ENCODE results near the gene MPP2.

- TF ChIP-seq EZH2 (IDR thresholded peaks at IDR 0.05; ENCODE audit: insufficient read depth, poor library complexity, severe bottlenecking) (no peak), EZH2phosphoT487 (IDR thresholded peaks at IDR 0.05; ENCODE audit: insufficient read depth, low read depth) (no peak)
Measured at GRCh38 chr17:43891851-43892646, 15.3 kb downstream of the MPP2 start.

Data from GM23248 (cell line).